ENCODE measurements around the gene HES5. TPM values are rescaled to one million over a fixed set of nuclear protein-coding genes. Genes with fewer than 3 reads are reported as not detected.

HES5 gene
- total RNA-seq, 2 experiments from 2014 or later: not detected

GRCh38 chr1:2508751-2509150 is 21.3 kb downstream of the HES5 start:
- H3K36me3 ChIP-seq (ENCODE audit: insufficient read depth, low read length): peaks cover 65% of the 10 kb centered on the region

GRCh38 chr1:2508180-2508579 is 21.9 kb downstream of the HES5 start:
- Histone ChIP-seq H3K79me2 (ENCODE audit: insufficient read depth, low read depth, low read length) (no peaks in the 10 kb centered on the region), H3K4me2 (ENCODE audit: low read length) (no peak overlapping the region), H3K27ac (ENCODE audit: low read depth, low read length, poor library complexity, severe bottlenecking) (no peak overlapping the region), H3K9me3 (ENCODE audit: low read length) (no peaks in the 10 kb centered on the region), H2AFZ (ENCODE audit: low read length) (no peak overlapping the region), H3K4me1 (ENCODE audit: insufficient read depth, low read length, poor library complexity, severe bottlenecking) (no peaks in the 10 kb centered on the region), H3K36me3 (ENCODE audit: insufficient read depth, low read length) (peaks cover 60% of the 10 kb centered on the region), H4K20me1 (ENCODE audit: insufficient read depth, low read length) (no peaks in the 10 kb centered on the region; the same call in 1 of the 2 replicates), H3K4me3 (ENCODE audit: low read depth, low read length, poor library complexity, severe bottlenecking) (no peak overlapping the region), H3K9me2 (ENCODE audit: insufficient read depth, low read length) (no peaks in the 10 kb centered on the region)
- POLR2A ChIA-PET: no interaction called here
- intact Hi-C loops (cut with micrococcal nuclease; ENCODE audit: unreplicated experiment): no loop called here
- TF ChIP-seq EZH2phosphoT487 (IDR thresholded peaks at IDR 0.05; ENCODE audit: borderline replicate concordance, low read depth, low read length): no peak
- TF ChIP-seq CTCF (conservative IDR thresholded peaks at IDR 0.05; ENCODE audit: low read length): no peak
- DNase-seq (ENCODE audit: low spot score): no peak
- no TSS peak for BruUV-seq (replicated peaks)
- CTCF ChIA-PET (ENCODE audit: unreplicated experiment): no interaction called here

More at GRCh38 chr1:2508751-2509150, 21.3 kb downstream of the HES5 start:
- TF ChIP-seq CTCF (conservative IDR thresholded peaks at IDR 0.05; ENCODE audit: low read length) (no peak), EZH2phosphoT487 (IDR thresholded peaks at IDR 0.05; ENCODE audit: borderline replicate concordance, low read depth, low read length) (no peak)
- intact Hi-C loops (cut with micrococcal nuclease; ENCODE audit: unreplicated experiment): no loop called here
- H3K4me2 ChIP-seq (ENCODE audit: low read length): no peak overlapping the region
- DNase-seq (ENCODE audit: low spot score): no peak
- no peak overlapping the region for H3K27ac ChIP-seq (ENCODE audit: low read depth, low read length, poor library complexity, severe bottlenecking)
- no peaks in the 10 kb centered on the region for H3K9me2 ChIP-seq (ENCODE audit: insufficient read depth, low read length)
- H3K4me3 ChIP-seq (ENCODE audit: low read depth, low read length, poor library complexity, severe bottlenecking): no peak overlapping the region
- H4K20me1 ChIP-seq (ENCODE audit: insufficient read depth, low read length): no peaks in the 10 kb centered on the region; the same call in 1 of the 2 replicates
- ChIA-PET POLR2A (no interaction called here), CTCF (ENCODE audit: unreplicated experiment) (no interaction called here)
- no TSS peak for BruUV-seq (replicated peaks)
- no peak overlapping the region for H2AFZ ChIP-seq (ENCODE audit: low read length)
- H3K79me2 ChIP-seq (ENCODE audit: insufficient read depth, low read depth, low read length): no peaks in the 10 kb centered on the region
- H3K4me1 ChIP-seq (ENCODE audit: insufficient read depth, low read length, poor library complexity, severe bottlenecking): no peaks in the 10 kb centered on the region
- no peaks in the 10 kb centered on the region for H3K9me3 ChIP-seq (ENCODE audit: low read length)

GRCh38 chr1:2507744-2508155 is 22.3 kb downstream of the HES5 start:
- no peaks in the 10 kb centered on the region for H3K79me2 ChIP-seq (ENCODE audit: insufficient read depth, low read depth, low read length)
- no peak overlapping the region for H3K4me3 ChIP-seq (ENCODE audit: low read depth, low read length, poor library complexity, severe bottlenecking)
- H3K9me3 ChIP-seq (ENCODE audit: low read length): no peaks in the 10 kb centered on the region
- CTCF ChIA-PET (ENCODE audit: unreplicated experiment): no interaction called here
- no peak overlapping the region for H3K27ac ChIP-seq (ENCODE audit: low read depth, low read length, poor library complexity, severe bottlenecking)
- no peaks in the 10 kb centered on the region; the same call in 1 of the 2 replicates for H4K20me1 ChIP-seq (ENCODE audit: insufficient read depth, low read length)
- POLR2A ChIA-PET: no interaction called here
- H3K4me2 ChIP-seq (ENCODE audit: low read length): no peak overlapping the region
- TF ChIP-seq CTCF (conservative IDR thresholded peaks at IDR 0.05; ENCODE audit: low read length) (no peak), EZH2phosphoT487 (IDR thresholded peaks at IDR 0.05; ENCODE audit: borderline replicate concordance, low read depth, low read length) (no peak)
- H3K4me1 ChIP-seq (ENCODE audit: insufficient read depth, low read length, poor library complexity, severe bottlenecking): no peaks in the 10 kb centered on the region
- H3K9me2 ChIP-seq (ENCODE audit: insufficient read depth, low read length): no peaks in the 10 kb centered on the region
- H2AFZ ChIP-seq (ENCODE audit: low read length): no peak overlapping the region
- no peak for DNase-seq (ENCODE audit: low spot score)
- BruUV-seq (replicated peaks): no TSS peak
- intact Hi-C loops (cut with micrococcal nuclease; ENCODE audit: unreplicated experiment): no loop called here
- H3K36me3 ChIP-seq (ENCODE audit: insufficient read depth, low read length): peaks cover 56% of the 10 kb centered on the region
